Gastrocnemius medialis (tissue), 4 donors: ENCODE results near the gene CC2D1B. TPM values are rescaled to one million over a fixed set of nuclear protein-coding genes. Genes with fewer than 3 reads are reported as not detected.

Experiments used
- ATAC-seq, 2 donors: fragments of 150-250 bp; one replicate each; pipeline ENCODE4 v1.9.1; 2016
- DNase-seq, 2 donors: peaks; one replicate each; pipeline ENCODE4 v3.0.0-alpha.2; 2019
- H3K27ac ChIP-seq, 4 donors: fragments of 200-600 bp; sonication (generic); 1 replicate in 1 of 4; 2 replicates in 3 of 4; pipeline ENCODE4 v1.5.1; 2016 to 2018; ENCODE audit warnings: mild to moderate bottlenecking in 2 of 4, moderate library complexity in 1 of 4
- H3K27me3 ChIP-seq, 3 donors: fragments of 200-600 bp; sonication (generic) in 2 of 3; 1 replicate in 1 of 3; 2 replicates in 2 of 3; pipeline versions ENCODE4 v1.5.1 to v1.6.0; 2016 to 2019; ENCODE audit warnings: mild to moderate bottlenecking in 1 of 3, moderate library complexity in 1 of 3
- H3K36me3 ChIP-seq, 2 donors: fragments of 200-600 bp; sonication (generic) in 1 of 2; one replicate each; pipeline ENCODE4 v1.5.1; 2017 to 2018
- H3K4me1 ChIP-seq, 2 donors: fragments of 200-600 bp; sonication (generic) in 1 of 2; one replicate each; pipeline ENCODE4 v1.5.1; 2016 to 2017; ENCODE audit warnings: mild to moderate bottlenecking in 2 of 2
- H3K4me3 ChIP-seq, 4 donors: fragments of 200-600 bp; sonication (generic) in 3 of 4; 1 replicate in 1 of 4; 2 replicates in 3 of 4; pipeline ENCODE4 v1.5.1; 2016 to 2019; ENCODE audit warnings: mild to moderate bottlenecking in 2 of 4
- H3K9me3 ChIP-seq, 3 donors: fragments of 200-600 bp; sonication (generic) in 2 of 3; 1 replicate in 1 of 3; 2 replicates in 2 of 3; pipeline ENCODE4 v1.5.1; 2016 to 2019
- CTCF ChIP-seq, 5 experiments: fragments of 450-650 bp in 3 of 5; fragments of 200-600 bp in 2 of 5; sonication (generic) in 2 of 5; IDR thresholded peaks in 4 of 5; conservative IDR thresholded peaks in 1 of 5; 1 replicate in 4 of 5; 2 replicates in 1 of 5; pipeline ENCODE4 v1.5.1; 2016 to 2019; ENCODE audit warnings: antibody characterized with exemption in 5 of 5, mild to moderate bottlenecking in 3 of 5, moderate library complexity in 3 of 5
- POLR2A ChIP-seq, 2 donors: fragments of 450-650 bp; IDR thresholded peaks; one replicate each; pipeline ENCODE4 v1.6.1; 2017; ENCODE audit warnings: antibody characterized with exemption in 2 of 2, mild to moderate bottlenecking in 2 of 2, moderate library complexity in 2 of 2
- in situ Hi-C, 4 donors: fragments of 200-750 bp; cut with MboI; loops; one replicate each; pipeline versions ENCODE4 v1.15.0 to v1.8.0; 2017; ENCODE audit warnings: low sequenced_read_pairs in 4 of 4
- intact Hi-C: fragments of 100-400 bp; cut with DNase I; formaldehyde crosslinking; loops from one replicate; pipeline ENCODE4 v1.15.1; 2023; ENCODE audit warnings: low total_unique reads
- total RNA-seq, 4 donors: library from RNA; depleted of rRNA; stranded (reverse); fragments of >200 nt; gene quantifications; one replicate each; pipeline versions ENCODE4 v1.1.0 to v1.2.3, GENCODE V29; 2016

Gene CC2D1B, protein sequence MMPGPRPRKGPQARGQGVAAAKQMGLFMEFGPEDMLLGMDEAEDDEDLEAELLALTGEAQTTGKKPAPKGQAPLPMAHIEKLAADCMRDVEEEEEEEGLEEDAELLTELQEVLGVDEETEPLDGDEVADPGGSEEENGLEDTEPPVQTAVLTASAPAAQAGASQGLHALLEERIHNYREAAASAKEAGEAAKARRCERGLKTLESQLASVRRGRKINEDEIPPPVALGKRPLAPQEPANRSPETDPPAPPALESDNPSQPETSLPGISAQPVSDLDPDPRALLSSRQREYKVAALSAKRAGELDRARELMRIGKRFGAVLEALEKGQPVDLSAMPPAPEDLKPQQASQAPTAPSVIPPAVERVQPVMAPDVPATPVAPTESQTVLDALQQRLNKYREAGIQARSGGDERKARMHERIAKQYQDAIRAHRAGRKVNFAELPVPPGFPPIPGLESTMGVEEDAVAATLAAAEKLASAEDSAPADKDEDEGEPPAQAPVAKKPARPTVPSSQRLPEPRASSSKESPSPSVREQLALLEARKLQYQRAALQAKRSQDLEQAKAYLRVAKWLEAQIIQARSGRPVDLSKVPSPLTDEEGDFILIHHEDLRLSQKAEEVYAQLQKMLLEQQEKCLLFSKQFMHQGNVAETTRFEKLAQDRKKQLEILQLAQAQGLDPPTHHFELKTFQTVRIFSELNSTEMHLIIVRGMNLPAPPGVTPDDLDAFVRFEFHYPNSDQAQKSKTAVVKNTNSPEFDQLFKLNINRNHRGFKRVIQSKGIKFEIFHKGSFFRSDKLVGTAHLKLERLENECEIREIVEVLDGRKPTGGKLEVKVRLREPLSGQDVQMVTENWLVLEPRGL
- total RNA-seq, result 10 to 100 TPM; 34.1 to 62.7 (median 52.2) TPM

- TF ChIP-seq POLR2A (IDR thresholded peaks at IDR 0.05) (peak; percentile 90 to 94), CTCF (IDR thresholded peaks at IDR 0.05 in 4 of 5, conservative IDR thresholded peaks at IDR 0.05 in 1 of 5) (peak in 3 of 5 experiments; percentile 34 to 71 (median 43))
- ATAC-seq, result peak; percentile 82 to 85
- intact Hi-C loops, result loop anchor here (1.0 to 10.0 kb wide), 6 partner anchors 38 to 559 kb away; partner anchors contain the start of genes ECHDC2, ORC1, PRPF38A and SCP2
Observed at GRCh38 chr1:52365746-52366516, at the start of gene CC2D1B. CC2D1B (minus strand) TSS chr1:52366205; CDS start chr1:52364620, 1,585 bp downstream.

DNA sequence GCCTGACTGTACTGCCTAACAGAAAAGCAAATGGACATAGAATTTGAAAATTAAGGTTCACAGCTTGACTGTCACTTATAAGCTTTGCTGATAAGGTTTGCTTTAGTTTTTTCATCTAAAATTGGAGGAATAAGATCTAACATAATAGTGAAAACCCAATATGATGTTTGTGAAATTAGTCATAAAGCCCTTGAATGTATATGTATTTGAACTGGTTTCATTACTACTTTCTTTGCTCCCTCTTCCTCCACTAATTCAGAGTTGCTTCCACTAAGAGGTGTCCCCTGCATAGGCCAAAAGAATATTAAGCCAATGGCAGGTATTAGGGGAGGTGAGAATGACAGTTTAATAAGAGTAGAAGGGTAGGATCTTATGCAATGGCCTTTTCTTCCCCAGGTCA is 48.9 kb upstream of the CC2D1B start:
- in situ Hi-C loops, result loop anchor here in 3 of 4 donors (25.0 kb wide), 1 partner anchor 272 kb away; the partner anchor contains the start of gene COA7 (in 3 of the 3)

More at GRCh38 chr1:52365746-52366516, at the start of gene CC2D1B:
- Histone ChIP-seq H3K9me3 (no peaks in the 10 kb centered on the region), H3K27me3 (no peaks in the 10 kb centered on the region), H3K4me1 (peaks cover 10 to 14% of the 10 kb centered on the region in 2 donors), H3K36me3 (peaks cover 0 to 20% of the 10 kb centered on the region in 2 donors), H3K4me3 (peak within 1 kb of the TSS; percentile 81 to 91 (median 86)), H3K27ac (peak within 1 kb of the TSS; percentile 91 to 99 (median 97))
- peak; percentile 96 to 99 for DNase-seq
- in situ Hi-C loops, result no loop called here

DNA sequence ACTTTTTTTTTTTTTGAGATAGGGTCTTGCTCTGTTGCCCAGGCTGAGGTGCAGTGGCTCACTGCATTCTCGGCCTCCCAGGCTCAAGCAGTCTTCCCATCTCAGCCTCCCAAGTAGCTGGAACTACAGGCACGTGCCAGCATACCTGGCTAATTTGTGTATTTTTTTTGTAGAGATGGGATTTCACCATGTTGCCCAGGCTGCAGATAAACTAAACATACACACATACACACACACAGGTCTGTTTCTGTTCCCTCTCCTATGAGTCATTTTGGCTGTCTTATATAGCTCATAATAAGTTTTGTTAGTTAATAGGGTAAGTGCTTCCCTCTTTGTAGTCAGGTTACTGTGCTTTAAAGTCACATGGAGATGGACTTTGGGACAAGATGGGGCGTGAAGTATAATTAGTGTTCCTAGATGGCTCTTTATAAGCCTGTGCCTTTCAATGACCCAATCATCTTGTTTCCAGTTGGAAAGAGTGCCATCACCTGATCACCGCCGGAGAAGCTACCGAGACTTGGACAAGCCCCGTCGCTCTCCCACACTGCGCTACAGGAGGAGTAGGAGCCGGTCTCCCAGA is 47.5 kb upstream of the CC2D1B start:
- peak; percentile 3 to 27 for ATAC-seq
- intact Hi-C loops, result no loop called here
- Histone ChIP-seq H3K4me1 (peaks cover 0 to 8% of the 10 kb centered on the region in 2 donors), H3K27ac (no peak overlapping the region), H3K27me3 (no peaks in the 10 kb centered on the region), H3K4me3 (no peak overlapping the region), H3K36me3 (peaks cover 0 to 93% of the 10 kb centered on the region in 2 donors), H3K9me3 (no peaks in the 10 kb centered on the region)
- in situ Hi-C loops, result loop anchor here in 3 of 4 donors (25.0 kb wide), 1 partner anchor 274 kb away; the partner anchor contains the start of gene COA7 (in 3 of the 3)
- no peak for TF ChIP-seq CTCF (IDR thresholded peaks at IDR 0.05 in 4 of 5, conservative IDR thresholded peaks at IDR 0.05 in 1 of 5)
- TF ChIP-seq POLR2A (IDR thresholded peaks at IDR 0.05), result no peak
- DNase-seq, result no peak

More for the DNA sequence above, 48.9 kb upstream of the CC2D1B start:
- no peak for TF ChIP-seq CTCF (IDR thresholded peaks at IDR 0.05 in 4 of 5, conservative IDR thresholded peaks at IDR 0.05 in 1 of 5)
- no peak for TF ChIP-seq POLR2A (IDR thresholded peaks at IDR 0.05)
- ATAC-seq (no peak), DNase-seq (no peak)
- no peak overlapping the region for H3K4me3 ChIP-seq
- peaks cover 0 to 8% of the 10 kb centered on the region in 2 donors for H3K4me1 ChIP-seq
- no peak overlapping the region for H3K27ac ChIP-seq
- no peaks in the 10 kb centered on the region for H3K9me3 ChIP-seq
- H3K36me3 ChIP-seq, result peaks cover 0 to 90% of the 10 kb centered on the region in 2 donors
- intact Hi-C loops, result no loop called here
- H3K27me3 ChIP-seq, result no peaks in the 10 kb centered on the region
